Smooth muscle cell of the brain vasculature (primary cell): ENCODE data around the gene SSNA1.
A peak's percentile ranks its signal among the peaks of the same experiment; 100 is the strongest.

ENCODE experiments used
- DNase-seq: peaks from one replicate; pipeline ENCODE4 v3.0.0-alpha.2; 2012; ENCODE audit warnings: low read depth, low spot score

Gene SSNA1

GRCh38 chr9:137219757-137220316, 31.4 kb downstream of the SSNA1 start:
- DNase-seq = no peak

- DNase-seq = no peak
These were observed 32.0 kb downstream of the SSNA1 start for GRCh38 chr9:137220317-137221094.

GRCh38 chr9:137221095-137221505, 32.6 kb downstream of the SSNA1 start:
- DNase-seq = no peak

- no peak for DNase-seq
These were observed 33.1 kb downstream of the SSNA1 start for GRCh38 chr9:137221506-137222111.

- no peak for DNase-seq
These were observed 34.0 kb downstream of the SSNA1 start, which contains the start of gene RNF208 for GRCh38 chr9:137222190-137223077. Gene RNF208 (minus strand): TSS chr9:137222240. CDS start chr9:137221212, 1,028 bp downstream.

GRCh38 chr9:137223078-137223970, 34.8 kb downstream of the SSNA1 start:
- peak; percentile 95 for DNase-seq

GRCh38 chr9:137224830-137225694, 36.6 kb downstream of the SSNA1 start, which contains the start of gene CYSRT1:
Gene CYSRT1 (plus strand): TSS chr9:137225174. CDS start chr9:137225622, 448 bp downstream.
- no peak for DNase-seq

GRCh38 chr9:137225699-137226331, 37.3 kb downstream of the SSNA1 start:
- no peak for DNase-seq

GRCh38 chr9:137226338-137227053, 38.0 kb downstream of the SSNA1 start:
- no peak for DNase-seq

- no peak for DNase-seq
These were observed 38.8 kb downstream of the SSNA1 start, which contains the start of gene RNF224 for GRCh38 chr9:137227054-137227852. Gene RNF224 (plus strand): TSS chr9:137227502. CDS start chr9:137228336, 834 bp downstream.

GRCh38 chr9:137227853-137228505, 39.5 kb downstream of the SSNA1 start:
- DNase-seq = no peak

- no peak for DNase-seq
These were observed 40.1 kb downstream of the SSNA1 start for GRCh38 chr9:137228506-137228967.

GRCh38 chr9:137228968-137229896, 40.8 kb downstream of the SSNA1 start:
- no peak for DNase-seq

GRCh38 chr9:137229903-137230704, 41.6 kb downstream of the SSNA1 start:
- DNase-seq = no peak
